NCI-H2029 treated with DMSO at 0.1 percent for 48 hours (cell line): ENCODE measurements around the gene COMMD1.
"Not testable (repeated sequence)": the region's sequence is repeated elsewhere in the genome, so short reads cannot be mapped to it uniquely, and the experiment has no call there.

Experiments
- DNase-seq: peaks from one replicate; lab custom pipeline; 2025; lab: John Stamatoyannopoulos, UW

Gene COMMD1

GRCh38 chr2:62141142-62141740, 235.8 kb downstream of the COMMD1 start:
- DNase-seq, result no peak

GRCh38 chr2:62142054-62142453, 236.6 kb downstream of the COMMD1 start:
- no peak for DNase-seq

- no peak for DNase-seq
These were observed 238.2 kb downstream of the COMMD1 start for GRCh38 chr2:62143696-62144095.

GRCh38 chr2:62144689-62145477, 239.4 kb downstream of the COMMD1 start:
- no peak for DNase-seq

GRCh38 chr2:62145478-62146100, 240.1 kb downstream of the COMMD1 start:
- no peak for DNase-seq

- DNase-seq, result not testable (repeated sequence)
These were observed 241.3 kb downstream of the COMMD1 start for GRCh38 chr2:62146790-62147189.

- no peak for DNase-seq
These were observed 242.3 kb downstream of the COMMD1 start for GRCh38 chr2:62147610-62148301.

- DNase-seq, result no peak
These were observed 244.2 kb downstream of the COMMD1 start for GRCh38 chr2:62149708-62150107.

- no peak for DNase-seq
These were observed 245.3 kb downstream of the COMMD1 start for GRCh38 chr2:62150597-62151305.

- DNase-seq, result no peak
These were observed 245.8 kb downstream of the COMMD1 start for GRCh38 chr2:62151306-62151638.

- no peak for DNase-seq
These were observed 246.5 kb downstream of the COMMD1 start for GRCh38 chr2:62152000-62152399.

- DNase-seq, result no peak
These were observed 251.5 kb downstream of the COMMD1 start for GRCh38 chr2:62156861-62157496.

GRCh38 chr2:62158444-62159121, 253.1 kb downstream of the COMMD1 start:
- no peak for DNase-seq

- DNase-seq, result not testable (repeated sequence)
These were observed 255.2 kb downstream of the COMMD1 start for GRCh38 chr2:62160691-62161090.

GRCh38 chr2:62163106-62163831, 257.8 kb downstream of the COMMD1 start:
- DNase-seq, result no peak

- no peak for DNase-seq
These were observed 258.4 kb downstream of the COMMD1 start for GRCh38 chr2:62163834-62164233.

GRCh38 chr2:62175728-62176127, 270.3 kb downstream of the COMMD1 start:
- DNase-seq, result no peak

GRCh38 chr2:62176801-62177200, 271.3 kb downstream of the COMMD1 start:
- DNase-seq, result no peak

GRCh38 chr2:62177392-62178049, 272.0 kb downstream of the COMMD1 start:
- DNase-seq, result no peak
